Skeletal muscle tissue (tissue), 2 donors: ENCODE data around the gene ODAD3. TPM values are rescaled to one million over a fixed set of nuclear protein-coding genes. Genes with fewer than 3 reads are reported as not detected.

Experiments
- small RNA-seq: library from RNA; depleted of rRNA; stranded (forward); fragments of <200 nt; gene quantifications from one replicate; pipeline ENCODE3, GENCODE V24; 2014
- total RNA-seq: library from RNA; depleted of rRNA; stranded (reverse); fragments of >200 nt; gene quantifications from one replicate; pipeline ENCODE4 v1.2.3, GENCODE V29; 2014

ODAD3 gene
- total RNA-seq, 1 donor from 2014 or later = not detected

Small RNA genes within 50 kb of the gene (small RNA-seq; reads per million reads assigned to genes)
- gene RF00019 = not detected

Other genes with a start within 250 kb of the ODAD3 start
- 53.2 TPM for gene KANK2, start 237.6 kb downstream of the ODAD3 start, total RNA-seq
- 3.1 TPM for gene ANGPTL8, start 195.5 kb downstream of the ODAD3 start, total RNA-seq
- gene DOCK6, start 172.6 kb downstream of the ODAD3 start, total RNA-seq = 16.2 TPM
- not detected for gene TSPAN16, start 139.0 kb downstream of the ODAD3 start, total RNA-seq
- gene RAB3D, start 95.5 kb downstream of the ODAD3 start, total RNA-seq = 9.9 TPM
- gene TMEM205, start 88.9 kb downstream of the ODAD3 start, total RNA-seq = 52.7 TPM
- gene CCDC159, start 88.6 kb downstream of the ODAD3 start, total RNA-seq = 7.8 TPM
- gene PLPPR2, start 79.7 kb downstream of the ODAD3 start, total RNA-seq = 4.7 TPM
- 0.52 TPM for gene SWSAP1, start 60.5 kb downstream of the ODAD3 start, total RNA-seq
- 2.1 TPM for gene EPOR, start 50.8 kb downstream of the ODAD3 start, total RNA-seq
- gene RGL3, start 15.8 kb downstream of the ODAD3 start, total RNA-seq = not detected
- 67.8 TPM for gene PRKCSH, start 514 bp upstream of the ODAD3 start, total RNA-seq
- not detected for gene ELAVL3, start 45.9 kb upstream of the ODAD3 start, total RNA-seq
- 5.7 TPM for gene ZNF653, start 70.7 kb upstream of the ODAD3 start, total RNA-seq
- 43.8 TPM for gene ECSIT, start 94.0 kb upstream of the ODAD3 start, total RNA-seq
- gene CNN1, start 103.7 kb upstream of the ODAD3 start, total RNA-seq = 28.7 TPM
- 16.2 TPM for gene ELOF1, start 124.1 kb upstream of the ODAD3 start, total RNA-seq
- 3.7 TPM for gene ACP5, start 142.5 kb upstream of the ODAD3 start, total RNA-seq
- gene ZNF627, start 162.4 kb upstream of the ODAD3 start, total RNA-seq = 30.8 TPM